Inferior parietal cortex (tissue), 1 donor: Measurements from ENCODE around the gene IRX5.

Source experiments
- DNase-seq: peaks from one replicate; pipeline ENCODE4 v3.0.0-alpha.2; 2016; ENCODE audit errors: extremely low spot score

Gene IRX5

GRCh38 chr16:54931120-54932014 is 702 bp downstream of the IRX5 start:
- no peak for DNase-seq

GRCh38 chr16:54932021-54932660 is 1.5 kb downstream of the IRX5 start:
- DNase-seq: no peak

GRCh38 chr16:54932737-54933254 is 2.1 kb downstream of the IRX5 start:
- no peak for DNase-seq

- DNase-seq: no peak
These were observed 2.8 kb downstream of the IRX5 start for GRCh38 chr16:54933281-54934011.

- DNase-seq: no peak
These were observed 4.0 kb downstream of the IRX5 start for GRCh38 chr16:54934481-54935265.

GRCh38 chr16:54935266-54935968 is 4.8 kb downstream of the IRX5 start:
- DNase-seq: no peak

- DNase-seq: no peak
These were observed 5.7 kb downstream of the IRX5 start for GRCh38 chr16:54936201-54936978.

- DNase-seq: no peak
These were observed 6.5 kb downstream of the IRX5 start for GRCh38 chr16:54936979-54937670.

- no peak for DNase-seq
These were observed 7.1 kb downstream of the IRX5 start for GRCh38 chr16:54937671-54938211.

GRCh38 chr16:54938212-54939028 is 7.8 kb downstream of the IRX5 start:
- DNase-seq: no peak

GRCh38 chr16:54939029-54939346 is 8.3 kb downstream of the IRX5 start:
- no peak for DNase-seq

GRCh38 chr16:54939510-54940278 is 9.0 kb downstream of the IRX5 start:
- no peak for DNase-seq

- no peak for DNase-seq
These were observed 9.6 kb downstream of the IRX5 start for GRCh38 chr16:54940279-54940604.

GRCh38 chr16:54942353-54942943 is 11.8 kb downstream of the IRX5 start:
- no peak for DNase-seq

GRCh38 chr16:54944002-54944401 is 13.3 kb downstream of the IRX5 start:
- DNase-seq: no peak

- no peak for DNase-seq
These were observed 14.4 kb downstream of the IRX5 start for GRCh38 chr16:54945063-54945462.

- no peak for DNase-seq
These were observed 16.2 kb downstream of the IRX5 start for GRCh38 chr16:54946909-54947308.
